Middle frontal gyrus (tissue), 1 donor: ENCODE data around the gene GLYATL3.

ENCODE experiments used
- DNase-seq: peaks from one replicate; pipeline ENCODE4 v3.0.0-alpha.2; 2015; ENCODE audit warnings: low spot score; ENCODE audit errors: extremely low spot score

Gene GLYATL3

GRCh38 chr6:49548613-49549304 lies 49.0 kb downstream of the GLYATL3 start:
- no peak for DNase-seq

DNA sequence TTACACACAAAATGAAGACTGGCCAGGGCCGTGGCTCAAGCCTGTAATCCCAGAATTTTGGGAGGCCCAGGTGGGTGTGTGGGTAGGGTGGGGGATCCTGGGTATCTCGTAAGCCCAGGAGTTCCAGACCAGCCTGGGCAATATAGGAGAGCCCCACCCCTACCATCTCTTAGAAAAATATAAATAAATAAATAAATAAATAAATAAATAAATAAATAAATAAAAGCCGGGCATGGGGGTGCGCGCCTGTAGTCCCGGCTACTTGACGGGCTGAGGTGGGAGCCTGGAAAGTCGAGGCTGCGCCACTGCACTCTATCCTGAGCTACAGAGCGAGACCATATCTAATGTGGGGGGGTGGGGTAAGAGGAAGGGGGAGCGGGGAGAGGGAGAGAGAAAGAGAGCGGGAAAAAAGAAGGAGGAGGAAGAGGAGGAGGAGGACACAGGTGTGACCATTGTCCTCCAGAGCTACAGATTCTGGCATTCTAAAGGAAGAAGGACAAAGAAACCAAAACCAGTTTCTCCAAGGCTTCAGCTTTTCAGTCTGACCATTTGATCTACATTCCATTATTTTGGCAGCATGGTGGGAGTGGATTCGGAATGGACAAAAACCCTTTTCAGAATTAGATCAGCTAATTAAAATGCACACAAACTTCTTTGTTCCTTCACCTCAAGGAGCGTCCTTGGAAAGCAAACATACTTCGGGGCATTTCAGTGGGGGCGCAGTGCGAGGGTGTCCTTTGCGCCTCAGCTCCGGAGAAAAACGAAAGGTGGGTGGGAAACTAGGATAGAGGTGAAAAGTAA lies 50.2 kb downstream of the GLYATL3 start:
- no peak for DNase-seq

GRCh38 chr6:49550492-49551077 lies 50.9 kb downstream of the GLYATL3 start, which contains the start of gene C6orf141:
TSS of gene C6orf141 (plus strand) at chr6:49550668. CDS start at chr6:49550793, 125 bp downstream.
- DNase-seq, result no peak

GRCh38 chr6:49551078-49551865 lies 51.5 kb downstream of the GLYATL3 start:
- no peak for DNase-seq

- DNase-seq, result no peak
These were observed 52.1 kb downstream of the GLYATL3 start for GRCh38 chr6:49551866-49552129.

- no peak for DNase-seq
These were observed 52.9 kb downstream of the GLYATL3 start for GRCh38 chr6:49552596-49552995.

GRCh38 chr6:49553384-49553783 lies 53.7 kb downstream of the GLYATL3 start:
- no peak for DNase-seq

DNA sequence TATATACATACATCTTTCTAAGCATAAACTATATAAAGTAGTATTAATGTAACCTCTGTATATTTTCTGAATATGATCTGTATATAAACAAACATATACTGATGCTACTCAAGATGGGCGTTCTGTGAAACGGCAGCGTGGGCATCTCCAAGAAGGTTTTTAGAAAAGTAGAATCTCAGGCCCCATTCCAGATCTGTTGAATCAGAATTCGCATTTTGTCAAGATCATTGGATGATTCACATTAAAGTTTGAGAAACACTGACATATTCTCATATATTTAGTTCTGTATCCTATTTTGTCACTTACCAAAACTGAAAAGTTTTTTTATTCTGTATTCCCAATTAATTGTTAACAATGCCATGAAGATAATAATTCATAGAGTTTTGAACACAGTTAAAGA lies 56.2 kb downstream of the GLYATL3 start:
- no peak for DNase-seq

DNA sequence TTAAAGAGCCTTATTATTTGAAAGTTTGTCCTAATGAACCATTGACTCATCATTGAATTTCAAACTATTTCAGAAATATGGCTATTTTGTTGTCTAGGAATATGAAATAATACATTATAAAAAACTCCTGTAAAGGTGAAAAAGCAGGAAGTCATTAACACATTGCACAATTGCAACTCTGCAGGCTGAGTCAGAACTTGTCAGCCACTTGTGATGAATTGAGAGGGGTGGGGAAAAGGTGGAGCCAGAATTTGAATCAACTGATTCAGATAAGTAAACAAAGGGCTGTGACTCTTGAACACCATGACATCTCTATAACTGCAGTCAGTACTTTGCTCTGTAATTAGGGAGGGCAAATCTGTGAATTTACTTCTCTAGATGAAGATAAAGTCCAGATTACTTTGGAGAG lies 56.7 kb downstream of the GLYATL3 start:
- no peak for DNase-seq

DNA sequence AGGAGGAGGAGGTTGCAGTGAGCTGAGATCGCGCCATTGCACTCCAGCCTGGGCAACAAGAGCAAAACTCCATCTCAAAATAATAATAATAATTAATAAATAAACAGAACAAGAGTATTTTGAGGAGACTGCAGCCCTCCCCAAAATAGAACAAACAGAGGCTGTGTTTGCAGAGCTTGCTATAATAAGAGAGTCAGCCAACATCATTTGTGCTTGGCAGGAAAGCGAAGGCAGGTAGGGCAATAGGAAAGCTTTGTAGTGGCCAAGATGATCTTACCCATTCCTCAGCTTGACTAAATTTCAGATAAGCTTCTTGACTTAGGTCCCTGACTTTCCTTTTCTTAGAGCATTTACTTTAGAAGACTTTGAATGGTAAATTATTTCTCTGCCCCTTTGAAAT lies 57.5 kb downstream of the GLYATL3 start:
- DNase-seq, result no peak

DNA sequence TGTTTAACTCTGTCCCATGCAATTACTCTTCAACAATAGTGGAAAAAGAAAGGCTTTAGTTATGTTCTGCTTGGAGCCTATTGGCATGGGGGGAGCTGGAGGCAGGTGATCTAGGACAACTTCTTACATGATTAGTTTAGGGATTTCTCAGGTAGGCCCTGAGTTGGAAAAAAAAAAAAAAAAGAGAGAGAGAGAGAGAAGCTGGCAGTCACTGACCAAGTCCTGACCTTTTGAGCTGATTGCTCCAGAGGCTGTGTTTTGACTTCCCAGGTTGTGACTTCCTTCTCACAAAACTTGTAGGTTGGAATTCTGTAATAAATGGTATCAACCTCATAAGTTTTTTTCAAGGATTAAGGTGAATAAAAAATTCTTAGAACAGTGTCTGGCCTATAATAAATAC lies 58.5 kb downstream of the GLYATL3 start:
- no peak for DNase-seq

DNA sequence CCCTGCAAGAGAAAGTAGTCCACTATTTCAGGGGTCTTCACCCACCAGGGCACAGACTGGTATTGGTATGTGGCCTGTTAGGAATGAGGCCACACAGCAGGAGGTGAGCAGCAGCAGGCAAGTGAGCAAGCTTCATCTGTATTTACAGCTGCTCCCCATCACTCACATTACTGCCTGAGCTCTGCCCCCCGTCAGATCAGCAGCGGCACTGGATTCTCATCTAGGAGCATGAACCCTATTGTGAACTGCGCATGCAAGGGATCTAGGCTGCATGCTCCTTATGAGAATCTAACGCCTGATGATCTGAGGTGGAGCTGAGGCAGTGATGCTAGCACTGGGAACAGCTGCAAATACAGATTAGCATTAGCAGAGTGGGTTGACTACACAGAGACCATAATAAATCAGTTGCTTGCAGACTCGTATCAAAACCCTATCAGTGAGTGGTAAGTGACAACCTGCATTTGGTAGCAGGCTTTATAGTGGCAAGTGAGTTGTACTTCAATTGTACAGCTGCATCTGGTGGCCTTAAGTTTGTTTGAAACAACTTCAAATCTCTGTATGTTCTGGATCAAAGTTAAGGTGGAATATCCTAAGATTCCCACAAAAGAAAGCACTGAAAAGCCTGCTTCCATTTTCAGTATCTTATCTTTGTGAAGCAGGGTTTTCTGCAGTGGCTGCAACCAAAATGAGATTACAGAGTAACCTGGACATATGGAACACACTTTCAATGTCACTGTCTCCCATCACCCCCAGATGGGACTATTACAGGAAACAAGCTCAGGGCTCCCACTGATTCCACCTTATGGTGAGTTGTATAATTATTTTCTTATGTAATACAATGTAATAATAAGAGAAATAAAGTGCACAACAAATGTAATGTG lies 63.5 kb downstream of the GLYATL3 start:
- no peak for DNase-seq

GRCh38 chr6:49564552-49564951 lies 64.8 kb downstream of the GLYATL3 start:
- DNase-seq, result no peak

DNA sequence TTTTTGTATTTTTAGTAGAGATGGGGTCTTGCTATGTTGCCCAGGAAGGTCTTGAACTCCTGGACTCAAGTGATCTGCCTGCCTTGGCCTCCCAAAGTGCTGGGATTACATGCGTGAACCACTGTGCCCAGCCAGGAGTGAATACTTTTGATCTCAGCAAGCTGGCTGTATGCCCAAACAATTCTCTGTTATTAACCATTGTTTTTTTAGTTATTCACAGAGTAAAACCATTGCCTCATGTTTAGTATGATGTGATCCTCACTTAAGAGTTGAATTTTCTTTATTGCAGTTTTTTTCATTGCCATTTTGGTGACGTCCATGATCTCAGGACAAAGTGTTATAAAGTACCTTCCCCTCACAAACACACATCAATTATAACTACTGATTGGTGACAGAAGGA lies 65.5 kb downstream of the GLYATL3 start:
- DNase-seq, result no peak

DNA sequence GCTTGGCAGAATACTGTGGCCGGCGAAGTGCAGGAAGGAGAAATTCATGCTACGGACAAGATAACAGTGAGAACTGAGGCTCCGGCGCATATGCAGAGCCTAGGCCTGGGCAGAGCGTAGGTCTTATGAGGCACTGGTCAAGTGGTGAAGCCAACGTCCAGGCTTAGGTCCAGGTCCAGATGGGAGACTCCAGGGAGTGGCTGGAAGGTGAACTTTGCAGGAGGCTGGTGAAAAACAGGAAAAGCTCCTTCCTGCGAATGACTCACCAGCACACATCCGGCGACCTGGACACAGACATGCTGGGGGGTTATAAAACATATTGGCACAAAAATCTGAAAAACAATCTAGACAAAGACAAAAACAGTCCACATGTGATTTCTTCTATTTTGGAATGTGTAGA lies 66.1 kb downstream of the GLYATL3 start:
- no peak for DNase-seq

- no peak for DNase-seq
These were observed 70.9 kb downstream of the GLYATL3 start for GRCh38 chr6:49570474-49571079.

DNA sequence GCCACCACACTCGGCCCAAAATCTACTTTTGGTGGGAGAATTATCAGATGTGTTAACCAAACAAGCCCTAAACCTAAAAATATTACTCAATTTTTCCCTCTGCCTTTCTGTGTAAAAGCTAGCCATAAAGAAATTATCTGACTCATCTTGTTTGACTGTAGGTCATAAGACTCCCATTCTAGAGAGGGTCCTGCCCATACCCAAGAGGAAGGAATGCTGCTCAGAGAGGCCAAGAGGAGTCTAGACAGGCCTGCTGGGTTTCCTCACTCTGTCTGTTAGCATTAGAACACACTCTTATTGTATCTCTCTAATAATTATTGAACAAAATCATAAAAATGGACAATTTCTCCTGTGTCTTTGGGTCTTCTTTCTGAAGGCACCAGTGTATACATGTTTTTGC lies 76.9 kb downstream of the GLYATL3 start:
- no peak for DNase-seq
